NCI-H345 (cell line): Measurements from ENCODE around the gene FRMD3.

ENCODE experiments used
- DNase-seq: peaks from one replicate; lab custom pipeline; 2025; lab: John Stamatoyannopoulos, UW

FRMD3 gene

DNA sequence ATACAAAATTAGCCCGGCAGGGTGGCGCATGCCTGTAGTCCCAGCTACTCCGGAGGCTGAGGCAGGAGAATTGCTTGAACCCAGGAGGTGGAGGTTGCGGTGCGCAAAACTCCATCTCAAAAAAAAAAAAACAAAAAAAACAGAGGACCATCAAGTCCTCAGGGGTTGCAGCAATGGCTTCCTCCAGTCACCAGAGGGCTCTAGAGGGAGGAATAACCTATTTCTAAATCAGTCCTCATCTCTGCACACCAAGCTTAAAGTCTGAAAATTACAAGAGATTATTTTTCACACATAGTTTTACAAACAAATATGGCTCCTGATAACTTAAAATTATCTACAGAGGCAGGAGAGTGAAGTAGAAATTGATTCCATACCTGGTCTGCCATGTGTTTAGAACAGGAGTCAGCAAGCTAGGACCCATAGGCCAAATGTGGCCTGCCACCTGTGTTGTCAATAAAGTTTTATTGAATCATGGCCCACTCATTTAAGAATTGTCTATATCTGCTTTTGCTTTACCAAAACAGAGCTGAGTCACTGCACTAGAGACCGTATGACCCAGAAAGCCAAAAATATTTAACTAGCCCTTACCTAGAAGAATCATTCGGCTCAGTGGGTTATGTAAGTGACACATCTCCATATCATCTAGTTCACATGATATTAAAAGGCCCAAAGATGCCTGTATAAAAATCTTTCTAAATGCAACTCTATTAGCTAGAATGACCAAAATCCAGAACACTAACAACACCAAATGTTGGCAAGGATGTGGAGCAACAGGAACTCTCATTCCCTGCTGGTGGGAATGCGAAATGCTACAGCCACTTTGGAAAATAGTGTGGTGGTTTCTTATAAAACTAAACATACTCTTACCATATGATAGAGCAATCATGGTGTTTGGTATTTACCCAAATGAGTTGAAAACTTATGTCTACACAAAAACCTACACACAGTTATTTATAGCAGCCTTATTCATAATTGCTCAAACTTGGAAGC lies 207.7 kb downstream of the FRMD3 start:
- DNase-seq: no peak

DNA sequence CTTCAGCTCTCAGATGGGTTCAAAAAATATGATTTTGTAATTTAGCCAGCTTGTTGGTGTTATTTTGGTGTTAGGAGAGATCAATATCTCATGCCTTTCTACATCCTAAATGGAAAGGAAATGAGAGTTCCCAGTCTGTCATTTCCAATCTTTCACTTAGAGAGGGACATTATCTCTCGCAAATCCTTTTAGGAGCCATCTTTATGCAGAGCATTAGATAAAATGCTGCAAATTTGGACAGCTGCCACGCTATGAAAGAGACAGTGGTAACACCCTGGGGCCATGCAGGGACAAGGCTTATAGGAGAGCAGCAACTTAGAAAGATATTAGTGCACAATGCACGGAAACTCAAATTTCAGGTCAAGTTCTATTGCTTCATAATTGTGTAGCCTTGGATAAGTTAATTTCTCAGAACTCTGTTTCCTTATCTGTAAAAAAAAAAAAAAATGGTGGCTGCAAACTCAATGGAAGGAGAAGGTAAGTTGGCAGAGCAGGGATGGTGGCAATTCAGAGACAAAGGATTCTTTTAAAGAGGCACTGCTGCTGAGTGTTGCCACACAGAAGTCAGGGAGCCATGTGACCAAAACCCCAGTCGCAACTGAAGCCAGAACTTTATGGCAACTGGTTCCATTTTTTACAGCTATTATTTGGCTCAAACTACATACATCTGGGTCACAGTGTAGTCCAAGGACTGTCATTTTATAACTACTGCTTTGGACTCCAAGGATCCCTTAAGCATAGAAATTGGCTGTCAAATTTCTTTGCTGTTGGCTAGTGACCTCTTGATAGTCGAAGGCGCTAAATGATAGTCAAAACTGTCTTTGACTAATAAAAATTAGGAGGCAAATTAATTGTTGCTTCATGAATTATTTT lies 210.2 kb downstream of the FRMD3 start:
- peak; percentile 4 for DNase-seq

DNA sequence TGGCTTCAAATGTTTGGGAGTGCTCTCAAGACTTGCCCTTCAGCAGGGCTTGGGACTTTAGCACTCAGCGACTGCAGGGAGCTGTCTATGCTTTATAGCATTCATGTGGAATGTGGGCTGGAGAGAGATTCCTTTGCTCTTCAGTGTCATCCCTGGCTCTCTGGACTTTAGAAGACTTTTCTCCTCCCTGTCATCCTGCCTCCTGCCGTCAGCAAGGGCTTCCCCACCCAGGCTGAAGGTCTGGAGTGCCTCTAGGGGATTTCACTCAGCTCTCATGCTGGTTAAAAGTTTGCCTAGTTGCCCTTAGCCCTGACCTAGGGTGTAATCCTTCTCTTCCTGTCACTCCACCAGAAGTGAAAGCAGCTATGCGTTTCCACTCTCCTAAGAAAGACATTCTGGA lies 210.9 kb downstream of the FRMD3 start:
- no peak for DNase-seq

DNA sequence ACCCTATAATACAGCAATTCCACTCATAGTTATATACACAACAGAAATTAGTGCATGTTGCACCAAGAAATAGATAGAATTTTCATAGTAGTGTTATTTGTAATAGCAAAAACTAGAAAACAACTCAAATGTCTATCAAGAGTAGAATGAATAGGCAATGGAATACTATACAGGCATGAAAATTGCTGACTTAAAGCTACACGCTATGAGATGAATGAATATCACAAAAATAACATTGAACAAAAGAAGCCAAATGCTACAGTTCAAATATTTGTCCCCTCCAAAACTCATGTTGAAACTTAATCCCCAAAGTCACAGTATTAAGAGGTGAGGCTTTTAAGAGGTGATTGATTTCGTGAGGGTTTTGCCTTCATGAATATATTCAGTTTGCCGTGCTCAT lies 215.1 kb downstream of the FRMD3 start:
- DNase-seq: no peak

DNA sequence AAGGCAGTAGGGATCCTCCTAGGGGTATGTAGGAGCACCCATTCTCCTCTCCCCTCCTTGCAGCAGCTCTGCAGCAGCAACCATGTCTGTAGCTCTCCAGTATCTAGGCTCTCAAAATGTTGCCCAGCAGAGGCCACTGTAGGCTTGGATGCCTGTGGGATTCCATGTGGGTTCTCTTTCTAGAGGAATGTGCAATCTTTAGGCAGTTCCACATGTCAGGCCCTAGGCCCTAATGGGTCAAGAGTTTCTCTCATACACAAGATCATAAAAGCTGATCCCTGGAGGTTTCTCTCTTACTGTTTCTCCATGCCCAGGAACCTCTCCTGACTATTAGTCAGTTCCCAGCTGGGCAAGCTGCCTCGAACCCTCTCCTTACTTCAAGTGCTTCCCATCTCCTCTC lies 215.8 kb downstream of the FRMD3 start:
- no peak for DNase-seq

DNA sequence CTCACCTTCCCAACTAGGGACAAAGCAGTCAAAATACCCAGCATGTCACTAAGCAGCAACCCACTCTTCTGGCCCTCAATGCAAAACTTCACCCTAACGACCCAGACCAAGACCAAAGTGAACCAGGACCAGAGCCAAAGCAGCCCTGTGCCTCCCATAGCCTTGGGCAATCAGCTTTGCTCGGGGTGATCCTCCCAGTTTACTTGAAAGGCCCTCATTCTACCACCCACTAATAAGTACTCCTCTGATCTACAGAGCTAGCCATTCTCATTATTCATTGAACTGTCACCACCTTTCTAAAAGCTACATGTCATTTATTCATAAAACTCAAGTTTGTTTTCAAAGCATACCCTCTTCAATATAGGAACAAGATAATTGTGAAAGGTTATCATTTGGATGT lies 221.0 kb downstream of the FRMD3 start:
- no peak for DNase-seq

DNA sequence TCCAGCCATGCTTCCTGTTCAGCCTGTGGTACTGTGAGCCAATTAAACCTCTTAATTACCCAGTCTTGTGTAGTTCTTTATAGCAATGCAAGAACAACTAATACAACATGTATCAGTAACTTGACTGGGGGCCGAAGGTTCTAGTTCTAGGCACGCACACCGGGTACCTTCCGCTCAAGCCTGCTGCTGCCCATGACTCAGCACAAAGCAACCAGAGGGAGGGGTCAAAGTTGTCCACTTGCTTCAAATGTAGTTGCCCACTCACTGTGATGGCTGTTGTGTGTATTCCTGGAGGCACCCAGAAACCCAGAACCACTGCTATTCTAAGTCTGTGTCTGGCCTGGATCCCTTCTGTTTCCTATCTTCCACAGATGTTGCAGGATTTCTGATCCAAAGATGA lies 222.6 kb downstream of the FRMD3 start:
- DNase-seq: no peak

DNA sequence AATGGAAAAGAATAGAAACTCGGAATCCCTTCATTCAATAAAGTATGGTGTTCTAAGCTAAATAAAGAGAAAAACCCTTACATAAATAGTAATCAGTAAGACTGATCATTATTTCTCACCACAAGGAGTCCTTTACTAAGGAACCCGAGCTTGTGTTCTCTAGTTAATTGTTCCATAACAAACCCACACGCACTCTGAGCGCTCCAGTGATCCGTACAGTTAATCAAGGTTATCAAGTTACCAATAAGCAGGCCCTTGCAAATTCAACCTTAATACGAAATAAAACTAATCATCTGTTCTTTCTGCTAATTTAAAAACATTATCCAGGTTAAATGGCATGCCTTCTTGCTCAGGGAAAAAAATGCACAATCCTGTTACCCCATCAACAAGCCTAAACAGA lies 224.4 kb downstream of the FRMD3 start:
- no peak for DNase-seq

DNA sequence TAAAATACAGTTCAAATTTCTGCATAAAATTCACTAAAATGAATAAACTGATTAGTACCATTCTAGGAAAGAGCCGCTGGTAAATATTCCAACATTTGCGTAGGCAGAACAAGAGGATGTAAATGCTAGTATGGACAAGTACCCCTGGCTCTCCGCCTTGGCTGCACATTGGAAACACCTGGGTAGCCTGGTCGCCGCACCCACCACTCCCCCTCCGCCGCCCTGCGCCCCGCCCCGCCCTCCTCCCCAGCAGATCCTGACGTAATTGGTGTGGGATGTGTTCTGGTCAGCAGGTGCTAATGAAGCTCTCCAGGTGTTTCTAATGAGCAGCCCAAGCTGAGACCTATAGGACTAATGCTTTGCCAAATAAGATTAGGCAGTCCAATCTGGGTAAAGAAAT lies 225.7 kb downstream of the FRMD3 start:
- DNase-seq: no peak

DNA sequence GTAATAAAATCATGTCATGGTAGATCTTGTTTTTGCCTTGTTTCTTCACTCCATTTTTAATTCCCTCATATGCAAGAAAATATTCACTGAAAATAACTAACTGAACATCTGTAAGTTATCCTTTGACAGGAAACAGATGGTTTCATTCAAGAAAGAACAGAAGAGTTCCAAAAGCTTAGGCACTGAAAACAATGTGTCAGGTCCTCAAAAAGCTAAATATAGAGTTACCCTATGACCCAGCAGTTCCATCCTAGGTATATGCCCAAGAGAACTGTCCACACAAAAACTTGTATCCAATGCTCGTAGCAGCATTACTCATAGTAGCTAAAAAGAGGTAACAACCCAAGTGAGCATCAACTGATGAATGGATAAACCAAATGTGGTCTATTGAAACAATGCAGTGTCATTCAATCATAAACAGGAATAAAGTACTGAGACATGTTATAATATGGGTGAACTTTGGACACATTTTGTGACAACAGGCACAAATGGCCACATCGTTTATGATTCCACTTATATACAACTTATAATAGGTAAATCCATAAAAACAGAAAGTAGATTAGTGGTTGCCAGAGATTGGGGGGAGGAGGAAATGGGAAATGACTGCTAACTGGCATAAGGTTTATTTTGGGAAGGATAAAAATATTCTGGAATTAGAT lies 231.0 kb downstream of the FRMD3 start:
- no peak for DNase-seq

DNA sequence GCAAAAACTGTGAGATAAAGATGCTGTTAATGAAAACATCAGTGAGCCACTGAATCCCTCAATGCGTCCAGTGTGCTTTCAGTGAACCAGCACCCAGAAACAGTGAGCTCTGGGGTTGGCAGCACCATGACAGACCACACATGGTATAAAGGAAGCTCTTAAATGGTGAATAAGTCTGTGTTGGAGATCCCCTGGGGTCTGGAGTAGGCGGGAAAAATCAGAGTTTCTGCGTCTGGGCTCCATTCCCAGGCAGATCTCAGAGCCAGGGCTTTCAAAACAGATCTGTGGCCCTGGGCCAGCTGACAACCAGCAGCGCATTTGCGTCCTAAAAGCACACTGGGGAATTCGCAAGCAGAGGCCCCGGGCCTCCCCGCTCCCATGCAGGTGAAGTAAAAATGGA lies 233.5 kb downstream of the FRMD3 start:
- peak; percentile 61 for DNase-seq

DNA sequence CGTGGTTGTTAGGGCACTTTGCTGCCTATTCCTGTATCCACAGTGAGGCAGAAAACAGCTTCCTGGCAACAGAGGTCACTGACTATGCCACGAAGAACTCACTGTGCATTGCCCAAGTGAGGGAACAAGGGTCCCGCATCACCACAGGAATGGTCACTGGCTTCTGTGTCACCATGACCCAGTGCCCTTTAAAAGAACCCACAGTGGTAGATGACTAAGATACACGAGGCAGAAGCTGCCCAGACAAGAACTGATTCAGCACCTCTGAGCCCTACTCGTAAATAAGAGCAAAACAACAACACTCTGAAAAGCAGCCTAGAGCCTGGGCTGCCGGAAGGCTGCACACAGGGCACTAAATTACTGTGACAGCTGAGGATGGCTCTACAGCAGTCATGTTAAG lies 238.6 kb downstream of the FRMD3 start:
- no peak for DNase-seq

DNA sequence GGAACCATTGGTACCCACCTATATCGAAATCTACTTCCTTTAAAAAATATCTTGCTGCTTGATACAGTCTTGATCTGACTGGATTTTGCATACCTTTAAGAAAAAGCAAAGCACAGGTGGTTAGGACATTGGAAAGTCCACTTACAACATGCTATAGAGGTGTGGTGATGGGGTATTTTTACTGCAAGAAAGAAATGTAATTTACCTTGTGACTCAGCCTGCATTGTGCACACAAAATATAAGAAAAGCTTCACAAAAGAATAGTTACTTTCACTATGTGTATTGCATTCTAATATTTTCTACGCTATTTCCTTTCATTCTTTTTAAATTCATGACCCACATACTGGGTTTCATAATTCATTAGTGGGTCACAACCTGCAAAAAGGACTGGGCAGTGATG lies 239.1 kb downstream of the FRMD3 start:
- no peak for DNase-seq

DNA sequence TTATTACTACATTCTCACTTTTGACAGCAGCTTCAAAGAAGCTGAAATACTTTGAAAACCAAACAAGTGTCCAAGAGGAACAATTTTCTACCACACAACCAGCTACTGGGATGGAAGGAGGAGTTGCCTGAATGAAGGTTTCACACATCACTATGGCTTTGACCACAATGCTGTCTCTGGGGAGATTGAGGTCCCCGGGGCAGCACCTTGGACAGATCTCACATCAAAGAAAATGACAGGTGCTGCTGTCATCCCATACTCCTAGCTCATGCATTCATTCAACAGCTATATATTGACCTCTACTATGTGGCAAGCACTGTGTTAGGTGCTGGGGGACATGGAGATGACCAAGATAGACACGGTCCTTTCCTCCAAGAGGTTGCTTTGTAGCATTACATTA lies 242.1 kb downstream of the FRMD3 start:
- no peak for DNase-seq

DNA sequence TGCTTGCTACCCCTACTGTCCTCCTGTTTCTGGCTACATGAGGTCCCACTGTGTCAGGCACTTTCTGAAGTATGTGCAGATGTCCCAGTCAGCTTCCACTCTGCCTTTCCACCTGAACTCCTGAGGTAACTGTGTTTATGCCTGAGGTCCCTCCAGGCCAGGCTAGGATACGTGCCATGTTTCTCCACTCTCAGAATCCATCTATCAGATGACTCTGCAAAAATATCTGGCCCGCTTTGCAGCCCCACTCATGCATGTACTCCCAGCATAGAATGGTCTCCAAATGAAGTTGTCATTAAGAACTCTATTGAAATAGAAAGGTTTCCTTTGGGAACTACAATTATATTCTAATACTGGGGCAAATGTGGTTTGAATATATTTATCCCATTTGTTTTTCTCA lies 243.4 kb downstream of the FRMD3 start:
- no peak for DNase-seq

DNA sequence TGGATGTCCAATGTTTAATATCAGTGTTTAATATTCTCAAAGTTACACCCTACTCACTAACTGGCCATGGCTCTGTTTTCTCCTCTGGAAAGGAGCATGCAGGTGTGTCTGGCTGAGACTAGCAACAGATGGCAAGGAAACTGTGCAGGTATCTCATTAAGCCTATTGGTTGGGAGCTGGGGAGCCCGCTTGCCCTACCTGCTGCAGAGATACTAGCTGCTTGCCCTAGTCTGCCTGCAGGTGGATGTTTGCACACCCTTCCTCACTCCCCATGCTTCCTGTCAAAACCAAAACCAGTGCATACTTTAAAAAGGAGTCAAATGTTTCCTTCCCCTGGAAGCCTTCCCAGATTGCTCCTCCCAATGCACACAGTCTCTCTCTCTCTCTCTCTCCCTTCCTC lies 247.0 kb downstream of the FRMD3 start:
- no peak for DNase-seq

DNA sequence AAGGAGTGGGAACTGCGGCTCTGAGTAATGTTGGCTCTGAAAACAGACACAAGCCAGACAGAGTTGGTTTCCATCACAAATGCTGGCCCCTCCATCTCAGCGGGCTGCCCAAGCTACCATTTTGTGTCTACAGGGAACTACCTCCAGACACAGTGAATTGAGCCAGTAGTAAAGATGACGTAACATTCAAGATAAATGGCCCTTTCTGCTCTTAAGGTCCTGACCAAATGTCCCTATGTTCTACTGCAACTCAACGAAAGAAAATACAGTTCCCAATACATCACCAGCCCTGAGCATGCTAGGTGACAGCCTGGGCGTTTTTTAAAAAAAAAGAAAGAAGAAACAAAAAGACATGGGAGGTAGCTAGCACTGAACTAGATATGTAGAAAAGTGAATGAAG lies 247.5 kb downstream of the FRMD3 start:
- no peak for DNase-seq

DNA sequence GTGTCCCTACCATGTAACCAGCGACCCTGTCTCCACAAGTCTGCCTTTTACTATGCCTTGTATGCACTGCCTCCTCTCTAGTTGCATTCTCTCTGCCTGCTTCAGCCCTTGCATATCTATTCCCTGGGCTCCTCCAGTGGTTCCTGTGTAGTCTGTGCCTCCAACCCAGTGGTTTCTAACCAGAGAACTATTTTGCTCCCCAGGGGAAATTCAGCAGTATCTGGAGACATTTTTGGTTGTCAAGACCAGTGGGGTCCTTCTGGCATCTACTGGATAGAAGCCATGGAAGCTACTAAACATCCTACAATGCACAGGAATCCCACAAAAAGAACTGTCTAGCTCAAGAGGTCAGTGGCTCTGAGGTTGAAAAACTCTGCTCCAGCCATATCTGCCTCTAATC lies 251.2 kb downstream of the FRMD3 start:
- no peak for DNase-seq

DNA sequence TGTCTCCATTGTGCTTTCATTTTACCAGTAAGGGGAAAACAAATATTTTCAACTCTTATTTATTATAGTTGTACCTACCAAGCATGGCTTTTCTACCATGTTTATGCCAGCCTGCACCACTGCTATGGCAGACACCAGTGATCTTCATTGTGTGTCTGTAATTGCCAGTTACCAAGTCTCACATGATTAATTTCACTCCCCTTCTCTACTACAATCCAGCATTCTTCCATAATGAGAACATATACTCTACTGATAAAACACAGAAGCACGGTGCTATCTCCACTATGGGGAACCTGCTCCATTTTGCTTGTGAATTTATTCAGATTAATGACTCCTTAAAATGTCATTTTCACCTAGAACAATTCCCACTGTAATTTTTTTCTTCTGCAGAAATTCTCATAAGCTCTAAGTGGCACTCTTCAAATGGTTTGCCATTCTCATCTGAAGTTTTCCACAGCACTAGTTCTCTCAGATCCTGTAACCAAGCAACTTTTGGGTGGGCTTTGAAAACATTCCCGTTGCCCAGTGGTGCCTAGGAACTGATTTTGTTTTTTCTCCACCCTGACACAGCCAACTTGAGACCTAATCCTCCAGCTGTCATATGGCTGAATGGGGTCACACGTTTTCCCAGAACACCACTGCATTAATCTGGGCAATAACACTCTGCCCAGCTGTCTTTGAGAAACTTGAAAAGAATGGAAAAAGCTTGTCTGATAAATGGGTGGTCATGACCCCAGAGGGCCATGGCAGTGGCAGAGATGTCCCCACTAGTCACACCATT lies 252.6 kb downstream of the FRMD3 start:
- DNase-seq: no peak

DNA sequence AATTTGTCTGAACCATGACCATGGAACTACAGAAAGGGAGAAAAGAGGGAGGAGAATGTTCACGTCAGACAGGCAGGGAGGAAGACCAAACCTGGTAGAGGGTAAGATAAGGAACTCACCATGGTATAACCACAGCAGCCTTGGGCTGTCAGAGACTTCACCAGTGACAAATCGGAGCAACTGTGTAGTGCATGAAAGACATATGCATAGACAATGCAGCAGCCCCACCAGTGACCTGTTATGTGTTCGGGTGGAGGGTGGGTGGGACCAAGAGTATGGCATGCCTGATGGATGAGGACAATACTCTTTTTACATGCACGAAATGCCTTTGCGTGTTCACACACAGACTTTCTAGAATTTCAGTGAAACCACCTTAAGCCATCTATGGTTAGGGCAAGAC lies 253.5 kb downstream of the FRMD3 start:
- no peak for DNase-seq

DNA sequence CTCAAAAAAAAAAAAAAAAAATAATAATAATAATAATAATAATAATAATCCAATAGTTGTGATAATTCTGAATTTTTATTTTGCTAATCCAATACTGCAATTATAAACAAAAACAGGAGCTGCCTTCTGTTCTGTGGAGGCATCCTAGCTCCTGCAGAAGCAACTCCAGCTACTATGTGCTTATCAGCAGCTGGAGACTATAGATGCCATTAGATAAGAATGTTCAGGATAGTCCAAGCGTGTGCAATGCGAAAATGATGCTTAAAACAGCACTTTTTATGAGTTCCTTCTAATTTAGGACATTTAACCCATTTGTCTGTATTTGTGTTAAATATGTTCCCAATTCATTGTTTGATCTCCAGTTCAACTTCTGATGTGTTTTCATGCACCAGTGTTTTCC lies 254.7 kb downstream of the FRMD3 start:
- no peak for DNase-seq
